T-helper 1 cell treated with Interleukin-12 subunit alpha and Interleukin-12 subunit beta and Interleukin-4 antibody, amounts not matched to agents 30 μg/mL and 1 μg/mL, for 36 hours (primary cell): ENCODE data around the gene SPART.
"Not testable (repeated sequence)": the region's sequence is repeated elsewhere in the genome, so short reads cannot be mapped to it uniquely, and the experiment has no call there.

Experiments used
- H3K27ac Mint-ChIP-seq: one replicate; pipeline ENCODE4 v1.8.0; 2021; ENCODE audit warnings: mild to moderate bottlenecking, mixed read lengths
- H3K27me3 Mint-ChIP-seq: one replicate; pipeline ENCODE4 v1.8.0; 2021; ENCODE audit warnings: low read depth, mixed read lengths
- H3K36me3 Mint-ChIP-seq: one replicate; pipeline ENCODE4 v1.8.0; 2021; ENCODE audit warnings: low read depth, mixed read lengths
- H3K4me1 Mint-ChIP-seq: one replicate; pipeline ENCODE4 v1.8.0; 2021; ENCODE audit warnings: low read depth, mixed read lengths
- H3K4me3 Mint-ChIP-seq: one replicate; pipeline ENCODE4 v1.8.0; 2021; ENCODE audit warnings: mild to moderate bottlenecking, moderate library complexity, mixed read lengths
- H3K9me3 Mint-ChIP-seq: one replicate; pipeline ENCODE4 v1.8.0; 2021; ENCODE audit warnings: mixed read lengths

The SPART gene

GRCh38 chr13:36343766-36344165 is 2.4 kb downstream of the SPART start:
- peaks cover 1% of the 10 kb centered on the region for H3K36me3 Mint-ChIP-seq
- no peaks in the 10 kb centered on the region for H3K27me3 Mint-ChIP-seq
- H3K4me3 Mint-ChIP-seq = peak overlapping the region; percentile 56
- no peak overlapping the region for H3K27ac Mint-ChIP-seq
- no peaks in the 10 kb centered on the region for H3K9me3 Mint-ChIP-seq
- peaks cover 34% of the 10 kb centered on the region for H3K4me1 Mint-ChIP-seq

DNA sequence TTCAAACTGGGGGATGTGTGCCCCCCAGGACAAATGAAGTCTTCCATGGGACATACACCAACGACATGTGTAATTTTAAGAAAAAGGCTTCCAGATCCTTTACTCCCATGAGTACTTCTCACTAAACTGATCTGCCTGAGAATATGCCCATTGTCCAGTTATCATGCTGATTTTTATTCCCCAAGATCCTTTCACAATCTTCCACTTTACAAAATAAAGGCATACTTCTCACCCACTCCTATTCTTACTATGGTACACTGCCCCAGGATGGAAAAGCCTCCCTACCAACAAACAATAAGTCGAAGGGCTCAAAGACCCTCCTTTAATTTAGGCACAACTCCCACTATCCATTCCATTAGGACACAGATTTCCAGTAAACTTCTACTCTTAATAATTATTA is 3.5 kb downstream of the SPART start:
- peaks cover 35% of the 10 kb centered on the region for H3K4me1 Mint-ChIP-seq

GRCh38 chr13:36341718-36342117 is 4.5 kb downstream of the SPART start:
- Mint-ChIP-seq H3K27ac (no peak overlapping the region), H3K4me3 (no peak overlapping the region), H3K4me1 (peaks cover 37% of the 10 kb centered on the region)

More for the DNA sequence above, 3.5 kb downstream of the SPART start:
- no peaks in the 10 kb centered on the region for H3K9me3 Mint-ChIP-seq
- H3K27me3 Mint-ChIP-seq = no peaks in the 10 kb centered on the region
- no peak overlapping the region for H3K4me3 Mint-ChIP-seq
- no peak overlapping the region for H3K27ac Mint-ChIP-seq
- peaks cover 1% of the 10 kb centered on the region for H3K36me3 Mint-ChIP-seq

DNA sequence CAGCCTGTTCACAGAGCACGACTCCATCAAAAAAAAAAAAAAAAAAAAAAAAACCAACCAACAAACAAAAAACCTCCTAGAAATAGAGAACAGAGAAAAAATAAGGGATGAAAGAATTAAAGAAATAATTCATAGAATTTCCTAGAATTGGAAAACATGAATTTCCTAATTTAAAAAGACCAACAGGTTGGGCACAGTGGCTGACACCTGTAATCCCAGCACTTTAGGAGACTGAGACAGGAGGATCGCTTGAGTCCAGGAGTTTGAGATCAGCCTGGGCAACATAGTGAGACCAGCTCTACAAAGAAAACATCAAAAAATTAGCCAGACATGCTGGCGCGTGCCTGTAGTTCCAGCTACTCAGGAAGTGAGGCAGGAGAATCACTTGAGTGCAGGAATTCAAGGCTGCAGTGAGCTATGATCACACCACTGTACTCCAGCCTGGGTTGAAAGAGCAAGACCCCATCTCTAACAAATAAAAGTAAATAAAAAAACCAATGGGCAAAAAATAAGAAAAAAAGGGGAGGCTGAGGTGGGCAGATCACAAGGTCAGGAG is 6.5 kb downstream of the SPART start:
- H3K36me3 Mint-ChIP-seq = peaks cover 5% of the 10 kb centered on the region
- H3K27me3 Mint-ChIP-seq = no peaks in the 10 kb centered on the region
- no peak overlapping the region for H3K27ac Mint-ChIP-seq
- H3K9me3 Mint-ChIP-seq = no peaks in the 10 kb centered on the region
- H3K4me1 Mint-ChIP-seq = peaks cover 31% of the 10 kb centered on the region
- H3K4me3 Mint-ChIP-seq = no peak overlapping the region

More at GRCh38 chr13:36341718-36342117, 4.5 kb downstream of the SPART start:
- Mint-ChIP-seq H3K9me3 (no peaks in the 10 kb centered on the region), H3K27me3 (no peaks in the 10 kb centered on the region), H3K36me3 (peaks cover 4% of the 10 kb centered on the region)

DNA sequence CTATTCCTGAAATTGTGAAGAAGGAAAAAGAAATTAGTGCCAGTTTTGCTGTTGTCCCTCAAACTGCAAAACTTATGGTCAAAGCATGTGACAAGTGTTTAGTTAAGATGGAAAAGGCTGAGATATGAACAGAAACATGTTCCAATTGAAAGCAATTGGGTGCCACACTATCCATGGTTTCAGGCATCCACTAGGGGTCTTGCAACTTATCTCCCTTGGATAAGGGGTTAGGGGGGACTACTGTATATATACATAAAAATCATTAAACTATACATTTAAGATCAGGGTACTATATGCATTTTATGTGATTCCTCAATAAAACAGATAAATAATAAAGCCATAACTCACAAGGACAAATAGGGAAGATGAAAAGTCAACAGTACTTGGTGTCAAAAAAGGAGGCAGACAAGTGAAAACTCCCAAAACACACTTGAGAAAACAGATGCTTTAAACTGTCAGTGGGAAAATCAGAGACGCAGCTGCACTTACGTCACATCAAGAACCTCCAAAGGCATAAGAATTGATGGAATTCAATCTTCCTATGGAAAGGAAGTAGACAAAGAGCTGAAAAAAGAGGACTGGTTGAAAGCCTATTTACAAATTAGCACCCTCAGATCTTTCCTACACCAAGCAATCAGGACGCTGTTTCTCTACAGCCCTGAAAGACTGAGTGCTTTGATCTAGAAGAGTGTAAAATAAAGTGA is 8.1 kb downstream of the SPART start:
- Mint-ChIP-seq H3K4me3 (no peak overlapping the region), H3K27ac (no peak overlapping the region), H3K36me3 (peaks cover 5% of the 10 kb centered on the region), H3K27me3 (no peaks in the 10 kb centered on the region), H3K4me1 (peaks cover 26% of the 10 kb centered on the region), H3K9me3 (no peaks in the 10 kb centered on the region)

- Mint-ChIP-seq H3K36me3 (peaks cover 24% of the 10 kb centered on the region), H3K27me3 (no peaks in the 10 kb centered on the region), H3K9me3 (no peaks in the 10 kb centered on the region), H3K4me1 (peaks cover 19% of the 10 kb centered on the region), H3K27ac (no peak overlapping the region), H3K4me3 (no peak overlapping the region)
Observed at GRCh38 chr13:36332986-36333385, 13.2 kb downstream of the SPART start.

GRCh38 chr13:36332255-36332654 is 13.9 kb downstream of the SPART start:
- peaks cover 15% of the 10 kb centered on the region for H3K4me1 Mint-ChIP-seq
- H3K4me3 Mint-ChIP-seq, H3K9me3 Mint-ChIP-seq, H3K27me3 Mint-ChIP-seq, H3K27ac Mint-ChIP-seq: not testable (repeated sequence)
- H3K36me3 Mint-ChIP-seq = peaks cover 27% of the 10 kb centered on the region

DNA sequence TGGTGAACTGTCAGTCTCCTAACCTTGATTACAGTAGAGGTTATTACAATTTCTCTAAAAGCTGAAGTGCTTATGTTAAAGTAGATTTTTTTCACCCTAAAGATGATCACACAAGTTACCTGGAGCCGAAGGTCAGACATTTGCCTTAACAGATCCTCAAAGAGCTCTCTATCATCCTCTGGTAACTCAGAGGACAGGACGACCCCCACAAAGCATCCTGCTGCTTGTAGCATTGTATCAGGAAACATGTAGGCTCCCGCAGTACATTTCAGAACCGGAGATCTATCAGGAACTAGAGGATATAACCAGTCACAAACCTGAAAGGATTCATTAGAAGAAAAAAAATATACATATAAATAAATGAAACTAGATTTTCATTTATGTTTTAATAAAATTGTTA is 14.9 kb downstream of the SPART start:
- Mint-ChIP-seq H3K36me3 (peaks cover 30% of the 10 kb centered on the region), H3K27ac (no peak overlapping the region), H3K4me3 (no peak overlapping the region), H3K4me1 (peaks cover 8% of the 10 kb centered on the region), H3K9me3 (no peaks in the 10 kb centered on the region), H3K27me3 (no peaks in the 10 kb centered on the region)

- Mint-ChIP-seq H3K27me3 (no peaks in the 10 kb centered on the region), H3K27ac (no peak overlapping the region), H3K4me3 (no peak overlapping the region), H3K4me1 (peaks cover 6% of the 10 kb centered on the region), H3K36me3 (peaks cover 39% of the 10 kb centered on the region), H3K9me3 (no peaks in the 10 kb centered on the region)
Observed at GRCh38 chr13:36329361-36329760, 16.8 kb downstream of the SPART start.

DNA sequence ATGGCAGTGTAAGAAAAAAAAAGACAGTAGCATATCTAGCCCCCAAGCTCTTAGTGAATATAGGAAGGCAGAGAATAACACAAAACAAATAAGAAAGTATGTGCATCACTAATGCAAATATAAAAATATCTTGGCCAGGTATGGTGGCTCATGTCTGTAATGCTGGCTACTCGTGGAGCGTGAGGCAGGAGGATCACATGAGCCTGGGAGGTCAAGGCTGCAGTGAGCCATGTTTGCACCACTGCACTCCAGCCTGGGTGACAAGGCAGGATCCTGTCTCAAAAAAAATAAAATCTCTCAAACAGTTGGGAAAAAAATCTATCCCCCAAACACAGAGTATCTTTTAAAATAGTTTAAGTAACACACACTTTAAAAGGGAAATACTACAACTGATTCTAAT is 17.4 kb downstream of the SPART start:
- no peak overlapping the region for H3K27ac Mint-ChIP-seq

GRCh38 chr13:36325912-36326311 is 20.3 kb downstream of the SPART start:
- Mint-ChIP-seq H3K36me3 (peaks cover 37% of the 10 kb centered on the region), H3K4me3 (no peak overlapping the region), H3K9me3 (no peaks in the 10 kb centered on the region), H3K27me3 (no peaks in the 10 kb centered on the region), H3K27ac (no peak overlapping the region), H3K4me1 (no peaks in the 10 kb centered on the region)

More for the DNA sequence above, 17.4 kb downstream of the SPART start:
- no peaks in the 10 kb centered on the region for H3K9me3 Mint-ChIP-seq
- H3K36me3 Mint-ChIP-seq = peaks cover 41% of the 10 kb centered on the region
- no peak overlapping the region for H3K4me3 Mint-ChIP-seq
- no peaks in the 10 kb centered on the region for H3K27me3 Mint-ChIP-seq
- H3K4me1 Mint-ChIP-seq = peaks cover 3% of the 10 kb centered on the region

- H3K4me1 Mint-ChIP-seq, H3K4me3 Mint-ChIP-seq, H3K9me3 Mint-ChIP-seq, H3K27me3 Mint-ChIP-seq, H3K27ac Mint-ChIP-seq: not testable (repeated sequence)
- H3K36me3 Mint-ChIP-seq = peaks cover 31% of the 10 kb centered on the region
Observed at GRCh38 chr13:36324881-36325280, 21.3 kb downstream of the SPART start.

DNA sequence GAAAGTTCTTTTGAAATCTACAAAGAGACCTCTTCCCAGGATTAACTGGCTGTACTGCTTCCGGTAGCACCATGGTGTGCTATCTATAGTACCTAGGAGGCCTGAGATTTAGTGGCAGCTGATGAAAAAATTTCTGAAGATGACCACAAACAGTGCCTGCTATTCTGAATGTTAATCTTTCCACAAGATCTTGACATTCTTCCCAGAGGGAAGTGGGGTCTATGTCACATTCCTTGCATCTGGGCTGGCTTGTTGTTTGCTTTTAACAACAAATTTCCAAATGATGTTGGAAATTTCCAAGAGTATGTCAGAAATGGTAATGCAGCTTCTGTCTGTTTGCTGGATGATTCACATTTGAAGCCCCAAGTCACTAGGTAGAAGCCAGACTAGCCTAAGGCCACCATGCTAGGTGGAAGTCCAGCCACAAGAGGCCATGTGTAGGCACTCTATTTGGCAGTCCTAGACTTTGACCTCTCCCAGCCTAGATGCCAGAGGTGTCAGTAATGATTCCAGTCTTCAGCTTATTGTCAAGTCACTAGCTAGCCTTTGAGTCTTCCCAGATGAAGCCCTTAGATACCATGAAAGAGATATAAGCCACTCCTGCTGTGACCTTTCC is 22.1 kb downstream of the SPART start:
- no peak overlapping the region for H3K27ac Mint-ChIP-seq
- no peak overlapping the region for H3K4me3 Mint-ChIP-seq
- no peaks in the 10 kb centered on the region for H3K4me1 Mint-ChIP-seq
- peaks cover 31% of the 10 kb centered on the region for H3K36me3 Mint-ChIP-seq
- no peaks in the 10 kb centered on the region for H3K27me3 Mint-ChIP-seq
- no peaks in the 10 kb centered on the region for H3K9me3 Mint-ChIP-seq

- Mint-ChIP-seq H3K4me1 (no peaks in the 10 kb centered on the region), H3K4me3 (no peak overlapping the region), H3K27me3 (no peaks in the 10 kb centered on the region), H3K27ac (no peak overlapping the region), H3K9me3 (no peaks in the 10 kb centered on the region), H3K36me3 (peaks cover 26% of the 10 kb centered on the region)
Observed at GRCh38 chr13:36323408-36323807, 22.8 kb downstream of the SPART start.

GRCh38 chr13:36319793-36320192 is 26.4 kb downstream of the SPART start:
- not testable (repeated sequence) for H3K27ac Mint-ChIP-seq, H3K4me1 Mint-ChIP-seq, H3K4me3 Mint-ChIP-seq, H3K27me3 Mint-ChIP-seq, H3K36me3 Mint-ChIP-seq, H3K9me3 Mint-ChIP-seq
